ENCODE results near the gene MTF2. TPM values are rescaled to one million over a fixed set of nuclear protein-coding genes. Genes with fewer than 3 reads are reported as not detected.
A peak's percentile ranks its signal among the peaks of the same experiment; 100 is the strongest.
"Not testable (repeated sequence)": the region's sequence is repeated elsewhere in the genome, so short reads cannot be mapped to it uniquely, and the experiment has no call there.

The MTF2 gene
- total RNA-seq, 1 donor from 2014 or later = 56.4 TPM

GRCh38 chr1:93172778-93173177, 93.7 kb downstream of the MTF2 start:
- Histone ChIP-seq H3K27me3 (ENCODE audit: insufficient read depth, low read length) (no peaks in the 10 kb centered on the region), H3K9me3 (ENCODE audit: insufficient read depth, low read depth, low read length) (no peaks in the 10 kb centered on the region), H3K79me2 (ENCODE audit: insufficient read depth, low read length) (peaks cover 98% of the 10 kb centered on the region), H3K4me1 (ENCODE audit: insufficient read depth, low read length) (peaks cover 3% of the 10 kb centered on the region), H3K27ac (ENCODE audit: low read depth, low read length) (no peak overlapping the region), H2AFZ (ENCODE audit: low read depth, low read length) (no peak overlapping the region), H3K9ac (ENCODE audit: low read length) (no peak overlapping the region), H3K4me3 (ENCODE audit: insufficient read depth, low read depth, low read length) (no peak overlapping the region), H3K36me3 (ENCODE audit: insufficient read depth, low read length) (peaks cover 3% of the 10 kb centered on the region), H4K20me1 (ENCODE audit: insufficient read depth, low read length) (peaks cover 64% of the 10 kb centered on the region), H3K4me2 (ENCODE audit: low read length) (peak overlapping the region; percentile 50)
- H3K4me3 Mint-ChIP-seq (ENCODE audit: unreplicated experiment) = peak overlapping the region; percentile 31
- peak overlapping the region; percentile 83 for H3K27ac Mint-ChIP-seq (ENCODE audit: unreplicated experiment)
- peak; percentile 25 for DNase-seq (ENCODE audit: low read depth)
- H3K36me3 Mint-ChIP-seq (ENCODE audit: low read depth, unreplicated experiment) = peaks cover 10% of the 10 kb centered on the region
- no peaks in the 10 kb centered on the region for H3K9me3 Mint-ChIP-seq (ENCODE audit: unreplicated experiment)
- no peaks in the 10 kb centered on the region for H3K27me3 Mint-ChIP-seq (ENCODE audit: low read depth, unreplicated experiment)
- no peak for TF ChIP-seq EZH2 (IDR thresholded peaks at IDR 0.05; ENCODE audit: insufficient read depth, low read length)
- TF ChIP-seq, protein P1, sequence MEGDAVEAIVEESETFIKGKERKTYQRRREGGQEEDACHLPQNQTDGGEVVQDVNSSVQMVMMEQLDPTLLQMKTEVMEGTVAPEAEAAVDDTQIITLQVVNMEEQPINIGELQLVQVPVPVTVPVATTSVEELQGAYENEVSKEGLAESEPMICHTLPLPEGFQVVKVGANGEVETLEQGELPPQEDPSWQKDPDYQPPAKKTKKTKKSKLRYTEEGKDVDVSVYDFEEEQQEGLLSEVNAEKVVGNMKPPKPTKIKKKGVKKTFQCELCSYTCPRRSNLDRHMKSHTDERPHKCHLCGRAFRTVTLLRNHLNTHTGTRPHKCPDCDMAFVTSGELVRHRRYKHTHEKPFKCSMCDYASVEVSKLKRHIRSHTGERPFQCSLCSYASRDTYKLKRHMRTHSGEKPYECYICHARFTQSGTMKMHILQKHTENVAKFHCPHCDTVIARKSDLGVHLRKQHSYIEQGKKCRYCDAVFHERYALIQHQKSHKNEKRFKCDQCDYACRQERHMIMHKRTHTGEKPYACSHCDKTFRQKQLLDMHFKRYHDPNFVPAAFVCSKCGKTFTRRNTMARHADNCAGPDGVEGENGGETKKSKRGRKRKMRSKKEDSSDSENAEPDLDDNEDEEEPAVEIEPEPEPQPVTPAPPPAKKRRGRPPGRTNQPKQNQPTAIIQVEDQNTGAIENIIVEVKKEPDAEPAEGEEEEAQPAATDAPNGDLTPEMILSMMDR (IDR thresholded peaks at IDR 0.05; ENCODE audit: insufficient read depth, low read depth, low read length) = no peak
- no peak for FAIRE-seq
- peaks cover 28% of the 10 kb centered on the region for H3K4me1 Mint-ChIP-seq (ENCODE audit: low read depth, unreplicated experiment)

DNA sequence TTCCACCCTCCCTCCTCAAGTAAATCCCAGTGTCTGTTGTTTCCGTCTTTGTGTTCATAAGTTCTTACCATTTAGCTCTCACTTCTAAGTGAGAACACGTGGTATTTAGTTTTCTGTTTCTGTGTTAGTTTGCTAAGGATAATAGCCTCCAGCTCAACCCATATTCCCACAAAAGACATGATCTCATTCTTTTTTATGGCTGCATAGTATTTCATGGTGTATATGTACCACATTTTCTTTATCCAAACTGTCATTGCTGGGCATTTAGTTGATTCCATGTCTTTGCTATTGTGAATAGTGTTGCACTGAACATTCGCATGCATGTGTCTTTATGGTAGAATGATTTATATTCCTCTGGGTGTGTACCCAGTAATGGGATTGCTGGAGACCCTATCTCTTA, 95.6 kb downstream of the MTF2 start:
- not testable (repeated sequence) for H3K27ac ChIP-seq (ENCODE audit: low read depth, low read length); H3K36me3 Mint-ChIP-seq (ENCODE audit: low read depth, unreplicated experiment); H3K4me2 ChIP-seq (ENCODE audit: low read length); H3K4me3 ChIP-seq (ENCODE audit: insufficient read depth, low read depth, low read length); H3K9me3 ChIP-seq (ENCODE audit: insufficient read depth, low read depth, low read length); H3K4me3 Mint-ChIP-seq (ENCODE audit: unreplicated experiment); H3K4me1 ChIP-seq (ENCODE audit: insufficient read depth, low read length); H3K27me3 ChIP-seq (ENCODE audit: insufficient read depth, low read length); H3K27ac Mint-ChIP-seq (ENCODE audit: unreplicated experiment); H3K9ac ChIP-seq (ENCODE audit: low read length); DNase-seq (ENCODE audit: low read depth); H3K9me3 Mint-ChIP-seq (ENCODE audit: unreplicated experiment); H2AFZ ChIP-seq (ENCODE audit: low read depth, low read length); FAIRE-seq; H3K36me3 ChIP-seq (ENCODE audit: insufficient read depth, low read length); H3K27me3 Mint-ChIP-seq (ENCODE audit: low read depth, unreplicated experiment)
- peaks cover 29% of the 10 kb centered on the region for H3K4me1 Mint-ChIP-seq (ENCODE audit: low read depth, unreplicated experiment)
- Histone ChIP-seq H4K20me1 (ENCODE audit: insufficient read depth, low read length) (peaks cover 60% of the 10 kb centered on the region), H3K79me2 (ENCODE audit: insufficient read depth, low read length) (peaks cover 97% of the 10 kb centered on the region)

- no peak overlapping the region for H2AFZ ChIP-seq (ENCODE audit: low read depth, low read length)
- Mint-ChIP-seq H3K36me3 (ENCODE audit: low read depth, unreplicated experiment) (peaks cover 3% of the 10 kb centered on the region), H3K27me3 (ENCODE audit: low read depth, unreplicated experiment) (no peaks in the 10 kb centered on the region), H3K27ac (ENCODE audit: unreplicated experiment) (peak overlapping the region; percentile 98), H3K4me1 (ENCODE audit: low read depth, unreplicated experiment) (peaks cover 7% of the 10 kb centered on the region), H3K4me3 (ENCODE audit: unreplicated experiment) (peak overlapping the region; percentile 99), H3K9me3 (ENCODE audit: unreplicated experiment) (no peaks in the 10 kb centered on the region)
- peak overlapping the region; percentile 35 for H3K27ac ChIP-seq (ENCODE audit: low read depth, low read length)
- FAIRE-seq (no peak), DNase-seq (ENCODE audit: low read depth) (peak; percentile 36)
- peak overlapping the region; percentile 96 for H3K9ac ChIP-seq (ENCODE audit: low read length)
- peak overlapping the region; percentile 90 for H3K4me3 ChIP-seq (ENCODE audit: insufficient read depth, low read depth, low read length)
- H3K79me2 ChIP-seq (ENCODE audit: insufficient read depth, low read length) = peaks cover 82% of the 10 kb centered on the region
- TF ChIP-seq EZH2 (IDR thresholded peaks at IDR 0.05; ENCODE audit: insufficient read depth, low read length) = no peak
- TF ChIP-seq, protein P1 (IDR thresholded peaks at IDR 0.05; ENCODE audit: insufficient read depth, low read depth, low read length) = no peak
- no peaks in the 10 kb centered on the region for H3K27me3 ChIP-seq (ENCODE audit: insufficient read depth, low read length)
- peak overlapping the region; percentile 82 for H3K4me2 ChIP-seq (ENCODE audit: low read length)
- peaks cover 3% of the 10 kb centered on the region for H3K36me3 ChIP-seq (ENCODE audit: insufficient read depth, low read length)
- H4K20me1 ChIP-seq (ENCODE audit: insufficient read depth, low read length) = peaks cover 38% of the 10 kb centered on the region
- H3K9me3 ChIP-seq (ENCODE audit: insufficient read depth, low read depth, low read length) = no peaks in the 10 kb centered on the region
- H3K4me1 ChIP-seq (ENCODE audit: insufficient read depth, low read length) = peaks cover 13% of the 10 kb centered on the region
Observed at GRCh38 chr1:93177991-93178390, 98.9 kb downstream of the MTF2 start.
